NB4 (cell line): ENCODE measurements around the gene KPTN.

Source experiments
- MYC ChIP-seq: IDR thresholded peaks from 2 replicates; pipeline ENCODE4 v1.6.1; 2011; ENCODE audit warnings: low read depth, low read length
- TF ChIP-seq, protein P1 (sequence below): IDR thresholded peaks from one replicate; pipeline ENCODE4 v1.5.1; 2012; ENCODE audit warnings: low read depth, low read length

GRCh38 chr19:47511681-47512080 lies 27.7 kb upstream of the KPTN start:
- no peak for TF ChIP-seq MYC
- TF ChIP-seq, protein P1, sequence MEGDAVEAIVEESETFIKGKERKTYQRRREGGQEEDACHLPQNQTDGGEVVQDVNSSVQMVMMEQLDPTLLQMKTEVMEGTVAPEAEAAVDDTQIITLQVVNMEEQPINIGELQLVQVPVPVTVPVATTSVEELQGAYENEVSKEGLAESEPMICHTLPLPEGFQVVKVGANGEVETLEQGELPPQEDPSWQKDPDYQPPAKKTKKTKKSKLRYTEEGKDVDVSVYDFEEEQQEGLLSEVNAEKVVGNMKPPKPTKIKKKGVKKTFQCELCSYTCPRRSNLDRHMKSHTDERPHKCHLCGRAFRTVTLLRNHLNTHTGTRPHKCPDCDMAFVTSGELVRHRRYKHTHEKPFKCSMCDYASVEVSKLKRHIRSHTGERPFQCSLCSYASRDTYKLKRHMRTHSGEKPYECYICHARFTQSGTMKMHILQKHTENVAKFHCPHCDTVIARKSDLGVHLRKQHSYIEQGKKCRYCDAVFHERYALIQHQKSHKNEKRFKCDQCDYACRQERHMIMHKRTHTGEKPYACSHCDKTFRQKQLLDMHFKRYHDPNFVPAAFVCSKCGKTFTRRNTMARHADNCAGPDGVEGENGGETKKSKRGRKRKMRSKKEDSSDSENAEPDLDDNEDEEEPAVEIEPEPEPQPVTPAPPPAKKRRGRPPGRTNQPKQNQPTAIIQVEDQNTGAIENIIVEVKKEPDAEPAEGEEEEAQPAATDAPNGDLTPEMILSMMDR: no peak
